Nucleus accumbens (tissue), 56 donors: Measurements from ENCODE around the gene GABRB3.
A peak's percentile ranks its signal among the peaks of the same experiment; 100 is the strongest.

Experiments used
- DNase-seq, 56 donors: peaks; one replicate each; lab custom pipeline; 2025; lab: John Stamatoyannopoulos, UW

The GABRB3 gene

DNA sequence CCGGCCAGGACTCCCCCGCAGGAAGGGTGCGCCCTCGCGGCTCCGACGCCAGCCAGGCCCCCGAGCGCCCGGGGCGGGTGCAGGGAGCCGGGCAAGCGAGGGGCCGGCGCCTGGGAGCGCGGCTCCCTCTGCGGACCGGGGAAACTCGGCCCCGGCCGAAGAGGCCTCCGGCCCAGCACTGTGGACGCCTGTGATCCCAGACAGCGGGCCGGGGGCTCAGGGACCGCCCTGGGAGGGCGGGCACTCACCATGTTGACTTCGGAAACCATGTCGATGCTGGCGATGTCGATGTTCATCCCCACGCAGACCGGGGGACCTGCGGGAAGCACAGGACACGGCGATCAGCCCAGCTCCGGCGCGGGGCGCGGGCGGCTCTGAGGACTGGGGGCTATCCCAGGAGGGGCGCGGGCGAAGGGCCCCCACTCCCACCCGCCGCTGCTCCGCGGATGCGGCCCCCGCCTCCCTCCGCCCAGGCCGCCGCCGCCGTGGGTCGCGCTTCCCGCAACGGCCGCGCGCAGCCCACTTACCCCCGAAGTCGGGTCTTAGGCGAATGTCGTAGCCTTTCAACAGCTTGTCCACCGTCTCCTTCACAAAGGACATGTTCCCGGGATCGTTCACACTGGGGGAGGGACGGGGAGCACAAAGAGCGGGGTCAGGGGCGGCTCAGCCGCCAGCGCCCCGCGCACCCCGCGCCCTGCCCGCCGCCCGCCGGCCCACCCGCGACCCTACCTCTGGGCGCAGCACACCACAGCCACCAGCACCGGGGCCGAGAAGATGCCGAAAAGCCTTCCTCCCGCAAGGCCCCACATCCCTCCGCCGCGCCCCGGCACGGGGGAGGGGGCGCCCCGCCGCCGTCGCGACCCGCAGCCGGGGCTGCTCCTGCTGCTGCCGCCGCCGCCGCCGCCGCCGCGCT, at the start of gene GABRB3:
GABRB3 (minus strand) TSS at position 913 of the 913 bp plus-strand sequence.
- DNase-seq: peak in 5 of 56 donors; percentile 9 to 45 (median 23)

DNA sequence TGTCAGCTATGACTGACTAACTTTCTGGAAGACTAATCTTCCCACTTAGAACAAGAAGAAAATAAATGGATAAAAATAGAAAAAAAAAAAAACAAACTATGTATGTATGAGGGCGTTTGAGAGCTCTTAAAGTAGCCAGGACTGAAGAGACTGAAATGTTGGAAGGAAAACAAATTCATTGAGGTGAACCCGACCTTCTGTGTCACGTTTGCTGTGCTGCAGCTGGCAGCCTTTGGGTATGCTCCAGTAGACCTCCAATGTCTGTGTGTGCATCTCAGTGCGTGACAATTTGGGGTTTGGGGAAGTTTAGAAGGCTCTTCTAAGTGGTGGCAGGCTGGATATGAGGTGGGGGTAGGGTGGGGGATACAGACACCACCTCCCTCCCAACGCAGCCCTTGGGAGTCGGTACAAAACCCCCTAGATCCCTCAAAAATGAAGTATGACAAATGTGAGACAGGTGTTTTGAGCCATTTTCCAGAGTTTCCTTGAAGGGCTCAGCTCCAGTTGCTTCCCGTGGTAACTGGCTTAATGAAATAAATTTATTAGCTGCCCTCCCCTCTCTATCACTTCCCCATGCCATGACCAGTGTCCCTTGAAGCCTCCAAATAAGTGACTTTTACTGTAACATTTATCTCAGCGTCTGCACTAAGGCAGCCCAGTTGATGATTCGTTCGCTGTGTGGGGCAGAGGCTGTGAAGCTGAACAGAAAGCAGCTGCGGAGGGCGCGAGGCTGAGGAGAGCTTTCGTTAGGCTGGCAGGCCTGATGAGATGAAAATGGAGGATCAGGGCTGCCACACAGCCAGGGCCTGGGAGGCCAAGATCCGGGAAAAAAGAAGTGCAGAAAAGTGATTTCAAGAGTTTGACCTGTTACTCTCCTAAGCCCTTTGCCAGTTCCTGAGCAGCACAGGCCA, 34.9 kb upstream of the GABRB3 start:
- DNase-seq: no peak

DNA sequence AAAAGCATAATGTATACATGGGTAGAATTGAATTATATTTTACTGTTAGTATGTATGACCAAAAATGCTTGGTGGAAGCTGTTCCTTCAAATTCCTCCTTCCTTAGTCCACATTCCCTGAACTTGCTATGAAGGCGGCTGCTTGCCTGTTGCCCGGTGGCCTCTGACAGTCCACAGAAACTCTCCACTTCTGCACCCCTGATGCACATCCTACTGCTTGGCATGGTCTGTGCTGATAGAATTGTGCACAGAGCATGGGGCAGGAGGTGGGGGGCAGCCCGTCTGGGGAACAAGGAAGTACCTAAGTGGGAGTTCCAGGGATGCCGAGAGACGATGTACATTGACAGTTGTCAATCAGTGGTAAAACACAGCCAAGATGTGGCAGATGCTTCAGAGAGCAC, 33.7 kb upstream of the GABRB3 start:
- DNase-seq: no peak

DNA sequence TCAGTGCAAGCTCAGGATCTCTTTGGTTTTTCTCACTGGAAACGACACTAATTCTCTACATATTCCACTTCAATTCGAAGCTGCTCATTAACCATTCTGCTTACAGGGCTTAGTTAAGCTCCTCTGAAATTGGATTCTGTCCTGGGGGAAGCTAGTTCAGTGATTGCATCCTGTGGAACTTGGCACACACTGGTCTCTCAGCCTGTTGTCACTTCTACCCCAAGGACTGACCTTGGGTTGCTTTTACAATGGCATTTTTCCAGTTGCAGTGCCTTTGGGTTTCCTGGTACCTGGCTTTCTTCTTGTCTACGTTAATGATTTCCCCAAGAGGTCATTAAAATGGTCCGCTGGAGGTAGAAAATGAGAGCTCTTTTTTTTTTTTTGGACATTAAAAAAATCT, 33.3 kb upstream of the GABRB3 start:
- DNase-seq: no peak

DNA sequence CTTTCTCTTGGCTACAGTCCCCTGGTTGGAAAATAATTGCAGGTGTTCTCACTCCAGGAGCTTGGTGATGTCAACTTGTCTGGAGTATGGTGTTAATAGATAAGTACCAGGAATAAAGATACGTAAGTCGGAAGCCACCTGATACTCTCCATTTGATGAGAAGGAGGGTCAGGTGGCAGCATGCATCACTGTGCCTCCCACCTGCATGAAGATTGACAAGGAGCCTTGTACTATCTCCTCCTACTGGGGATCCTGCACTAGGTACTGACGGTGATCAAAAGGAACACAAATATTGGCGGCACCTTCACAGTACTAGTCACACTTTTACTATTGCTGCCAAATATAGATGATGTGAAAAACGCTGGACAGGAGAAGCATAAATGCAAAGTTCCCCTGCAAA, 32.6 kb upstream of the GABRB3 start:
- DNase-seq: peak in 2 of 56 donors; percentile 15 to 31

DNA sequence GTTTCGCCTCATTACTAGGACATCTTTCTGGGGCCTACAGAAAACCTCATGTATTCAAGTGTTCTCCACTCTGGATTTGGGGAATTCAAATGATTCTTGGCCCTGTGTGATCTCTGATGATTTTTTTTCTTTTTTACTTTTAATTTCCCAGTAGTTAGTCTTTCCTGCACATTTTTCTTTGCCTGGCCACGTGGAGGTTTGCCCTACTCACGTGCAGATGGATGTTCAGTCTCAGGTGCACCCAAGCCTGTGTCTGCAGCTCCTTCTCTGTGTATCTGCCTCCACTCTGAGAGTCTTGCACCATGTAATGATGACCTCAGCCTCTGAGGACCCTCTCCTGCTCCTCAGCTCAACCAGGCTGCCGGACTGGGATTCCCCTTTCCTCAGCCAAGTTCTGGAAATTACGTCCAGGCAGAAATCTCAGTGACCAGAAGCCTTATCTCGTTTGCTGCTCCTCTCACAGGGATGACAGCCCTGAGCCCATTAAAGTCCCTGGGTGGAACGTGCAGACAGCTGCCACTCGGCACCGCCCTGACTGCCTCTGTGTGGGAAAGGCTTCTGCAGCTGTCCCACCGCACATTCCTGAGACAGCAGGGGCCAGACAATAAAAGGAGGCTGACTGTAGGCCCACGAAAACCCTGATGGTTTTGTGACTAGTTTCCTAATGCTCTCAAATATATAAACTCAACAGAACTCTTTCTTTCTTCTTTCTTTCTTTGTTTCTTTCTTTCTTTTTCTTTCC, 31.4 kb upstream of the GABRB3 start:
- DNase-seq: no peak

DNA sequence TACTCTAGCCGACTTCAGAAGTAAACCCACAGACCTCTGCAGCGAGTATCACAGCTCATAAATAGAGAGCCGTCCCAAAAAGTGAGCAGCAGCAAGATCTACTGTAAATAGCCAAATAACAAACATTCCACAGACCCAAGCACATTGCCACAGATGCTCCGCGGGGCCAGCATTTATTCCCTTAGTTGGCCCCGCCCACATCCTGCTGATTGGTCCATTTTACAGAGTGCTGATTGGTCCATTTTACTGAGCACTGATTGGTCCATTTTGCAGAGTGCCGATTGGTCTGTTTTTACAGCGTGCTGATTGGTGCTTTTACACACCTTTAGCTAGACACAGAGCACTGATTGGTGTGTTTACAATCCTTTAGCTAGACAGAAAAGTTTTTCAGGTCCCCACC, 17.3 kb upstream of the GABRB3 start:
- DNase-seq: no peak

DNA sequence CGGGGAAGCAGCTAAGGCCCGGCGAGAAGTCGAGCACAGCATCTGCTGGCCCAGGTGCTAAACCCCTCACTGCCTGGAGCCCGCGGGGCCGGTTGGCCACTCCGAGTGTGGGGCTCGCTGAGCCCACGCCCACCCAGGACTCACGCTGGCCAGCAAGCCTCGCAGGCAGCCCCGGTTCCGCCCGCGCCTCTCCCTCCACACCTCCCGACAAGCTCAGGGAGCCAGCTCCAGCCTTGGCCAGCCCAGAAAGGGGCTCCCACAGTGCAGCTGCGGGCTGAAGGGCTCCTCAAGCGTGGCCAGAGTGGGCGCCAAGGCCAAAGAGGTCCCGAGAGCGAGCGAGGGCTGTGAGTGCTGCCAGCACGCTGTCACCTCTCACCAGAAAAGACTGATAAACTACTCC, 8.9 kb upstream of the GABRB3 start:
- DNase-seq: no peak

DNA sequence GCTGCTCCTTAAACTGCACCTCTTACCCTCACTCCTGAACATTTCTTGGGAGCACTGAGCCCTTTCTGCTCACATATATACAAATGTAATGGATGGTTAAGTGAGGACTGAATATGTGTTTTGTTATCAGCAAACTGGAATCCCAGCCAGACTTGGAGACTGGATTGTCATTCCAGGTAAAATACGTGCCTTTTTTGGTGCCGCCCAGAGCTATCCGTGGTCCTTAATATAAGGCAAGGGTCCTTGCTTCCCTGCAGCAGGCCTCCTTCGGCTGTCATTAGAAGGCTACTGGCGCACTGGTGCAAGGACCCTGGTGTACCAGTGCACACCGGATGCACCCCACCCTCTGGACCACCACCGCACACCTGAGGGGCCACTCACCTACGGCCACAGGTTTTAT, 1.1 kb upstream of the GABRB3 start:
- DNase-seq: no peak

DNA sequence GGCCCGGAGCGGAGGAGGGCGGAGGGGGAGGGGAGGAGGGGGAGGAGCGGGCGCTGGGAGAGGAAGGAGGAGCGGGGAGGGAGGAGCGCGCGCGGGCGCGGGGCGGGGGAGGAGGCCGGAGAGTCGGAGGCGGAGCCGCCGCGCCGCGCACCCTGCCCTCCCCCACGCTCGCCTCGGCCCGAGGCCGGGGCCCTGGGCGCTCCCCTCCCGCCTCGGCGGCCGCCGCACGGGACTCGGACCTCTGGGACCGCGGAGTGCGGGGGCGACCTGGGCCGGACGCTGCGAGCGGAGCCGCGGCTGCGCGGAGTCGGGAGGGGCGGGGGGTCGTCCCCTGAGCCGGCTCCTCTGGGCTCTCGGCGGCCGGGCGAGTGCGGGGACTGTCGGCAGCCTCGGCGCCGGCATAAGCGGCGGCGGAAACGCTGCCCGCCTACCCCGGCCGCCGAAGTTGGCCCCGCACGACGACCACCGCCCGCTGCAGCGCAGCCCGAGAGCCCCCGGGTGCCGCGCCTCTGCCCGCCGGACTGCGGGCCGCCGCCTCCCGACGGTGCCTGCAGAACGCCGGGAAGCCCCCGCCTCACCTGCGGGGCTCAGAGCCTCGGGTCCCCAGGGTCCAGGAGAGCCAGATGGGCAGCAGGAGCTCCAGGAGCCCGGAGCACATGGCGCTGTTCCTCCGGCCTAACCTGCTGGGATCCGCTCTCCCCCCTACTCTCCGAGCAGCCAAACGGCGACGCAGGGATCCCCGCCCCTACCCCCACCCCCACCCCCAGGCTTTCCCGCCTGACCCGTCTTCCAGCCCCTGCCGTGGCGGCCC, 406 bp upstream of the GABRB3 start:
- peak in 43 of 56 donors; percentile 5 to 82 (median 45) for DNase-seq

DNA sequence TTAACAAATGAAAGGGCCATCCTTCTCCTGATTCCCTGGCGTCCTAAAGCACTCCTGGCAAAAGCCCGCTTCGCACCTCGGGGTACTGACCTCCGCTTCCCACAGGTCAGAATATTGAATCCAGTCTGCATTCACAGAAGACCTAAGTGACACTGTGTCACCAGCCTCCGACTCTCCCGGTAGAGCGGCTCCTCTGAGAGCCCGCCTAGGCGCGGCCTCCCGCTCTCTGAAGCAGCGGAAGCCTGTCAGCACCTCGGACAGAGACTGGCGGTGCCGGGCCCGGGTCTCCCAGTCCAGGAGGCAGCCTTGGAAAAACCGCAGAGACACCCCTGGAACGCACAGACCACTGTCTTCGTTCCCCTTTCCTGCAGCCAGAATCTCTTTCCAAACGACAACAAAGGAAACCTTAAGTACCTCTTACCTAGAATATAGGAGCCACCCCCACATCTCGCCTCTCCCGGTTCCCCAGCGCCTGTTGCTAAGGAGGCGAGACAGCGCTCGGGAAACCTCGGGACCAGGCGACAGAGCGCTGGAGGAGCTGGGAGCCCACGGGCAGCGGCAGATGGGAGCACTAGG, 1.2 kb downstream of the GABRB3 start:
- peak in 39 of 56 donors; percentile 3 to 75 (median 40) for DNase-seq

DNA sequence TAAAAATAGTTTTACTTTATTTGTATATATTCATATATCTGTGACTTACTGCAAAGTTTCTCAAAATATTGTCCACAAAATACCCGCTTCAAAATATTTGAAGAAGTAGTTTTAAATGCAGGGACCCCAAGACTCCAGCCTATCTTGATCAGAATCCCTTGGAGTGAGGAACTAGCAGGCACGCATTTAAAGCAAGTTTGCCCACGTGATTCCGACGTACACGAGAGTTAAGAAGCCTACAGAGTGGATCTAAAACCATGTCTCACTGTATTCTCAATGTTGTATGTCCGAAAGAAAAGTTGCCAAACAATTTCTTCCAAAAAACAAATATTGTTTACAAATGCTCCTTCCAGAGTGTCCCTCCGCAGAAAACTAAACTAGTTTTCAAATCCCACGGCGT, 1.7 kb downstream of the GABRB3 start:
- DNase-seq: peak in 4 of 56 donors; percentile 11 to 41 (median 20)

DNA sequence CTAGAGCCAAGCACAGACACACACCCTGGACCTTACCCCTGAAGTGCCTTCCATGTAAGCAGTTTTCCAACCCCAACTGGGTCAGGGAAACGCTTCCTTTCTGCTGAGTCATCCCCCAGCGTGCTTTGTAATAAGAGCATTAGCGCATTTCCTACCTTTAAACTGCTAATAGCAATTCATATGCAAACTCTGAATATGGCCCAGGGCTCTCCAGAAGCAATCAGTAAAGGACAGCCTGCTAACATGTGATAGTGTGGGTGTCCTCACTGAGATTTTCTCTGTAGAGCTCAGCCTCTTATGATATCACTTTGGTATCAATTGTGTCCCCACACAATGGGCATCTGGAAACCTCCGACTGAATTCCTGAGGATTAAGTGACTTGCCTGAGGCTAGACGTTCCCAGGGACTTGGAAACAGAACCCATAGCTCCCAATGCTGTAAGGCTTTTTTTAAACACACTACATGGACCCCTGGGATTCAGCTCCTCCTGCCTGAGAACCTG, 5.6 kb downstream of the GABRB3 start:
- DNase-seq: no peak

DNA sequence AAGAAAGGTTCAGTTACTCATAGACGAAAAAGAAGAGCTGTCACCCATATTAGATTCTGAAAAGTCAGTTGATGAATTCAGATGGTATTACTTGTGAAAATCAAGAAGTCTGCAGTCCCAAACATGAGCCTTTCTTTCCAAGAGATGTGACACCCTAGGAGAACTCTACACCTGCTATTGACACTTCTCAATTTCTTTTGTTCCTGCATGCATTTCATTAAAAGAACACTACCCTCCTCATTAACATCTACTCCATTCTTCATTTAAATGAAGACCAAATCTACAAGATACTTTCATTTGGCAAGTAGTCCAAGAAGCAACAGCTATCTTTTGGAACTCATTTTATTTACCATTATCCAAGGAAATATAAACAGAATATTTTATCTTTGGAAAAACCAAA, 6.6 kb downstream of the GABRB3 start:
- no peak for DNase-seq

DNA sequence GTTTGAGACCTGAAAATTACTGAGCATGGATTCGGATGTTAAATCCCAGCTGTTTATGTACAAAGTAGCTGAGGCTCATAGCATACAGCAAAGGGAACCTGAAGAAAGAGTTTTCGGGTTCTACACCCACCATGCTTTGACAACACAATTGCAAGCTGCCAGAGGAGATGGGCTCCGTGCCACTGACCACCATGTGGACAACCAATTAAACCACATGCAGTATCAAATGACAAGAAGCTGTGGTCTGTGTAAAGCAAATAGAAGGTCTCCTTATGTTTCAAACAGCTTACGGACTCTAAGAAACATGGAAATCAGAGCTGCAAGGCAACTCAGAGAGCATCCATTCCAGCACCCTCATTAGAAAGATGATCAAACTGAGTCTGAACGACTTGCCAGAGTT, 12.9 kb downstream of the GABRB3 start:
- DNase-seq: no peak

DNA sequence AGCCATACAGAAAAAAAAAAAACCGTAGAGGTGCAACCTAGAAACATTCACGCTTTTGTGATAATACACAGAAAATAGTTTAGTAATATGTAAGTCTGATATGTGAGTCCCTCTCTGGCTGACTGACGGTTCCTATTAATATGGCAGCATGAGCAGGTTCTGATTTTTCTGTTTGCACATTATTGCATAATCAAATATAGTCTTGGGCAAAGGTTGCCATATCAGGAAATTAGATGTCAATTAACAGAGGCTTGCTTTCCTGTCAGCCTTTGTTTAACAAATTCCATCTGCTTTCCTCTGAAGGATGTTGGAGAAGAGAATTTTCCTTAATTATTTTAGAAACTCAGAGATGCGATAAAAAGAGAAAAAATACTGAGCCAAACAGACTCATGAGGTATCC, 14.8 kb downstream of the GABRB3 start:
- no peak for DNase-seq

DNA sequence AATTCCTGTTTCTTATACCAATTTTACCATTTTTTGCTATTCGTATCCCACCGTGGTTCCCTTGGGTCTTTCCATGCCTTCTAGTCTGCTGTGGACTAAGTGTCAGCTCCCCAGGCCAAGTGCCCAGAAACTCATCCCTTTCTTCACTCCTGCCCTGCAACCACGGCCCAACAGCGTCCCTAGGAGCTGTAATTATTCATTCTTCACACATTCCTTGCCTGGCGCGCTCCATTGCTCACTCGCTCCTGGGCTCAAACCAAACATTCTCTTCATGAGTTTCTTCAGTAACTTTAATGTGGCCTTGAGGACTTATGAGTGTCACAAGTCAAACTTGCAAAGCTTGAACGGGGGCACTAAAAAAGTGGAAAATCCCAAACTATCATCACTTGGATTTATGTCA, 15.7 kb downstream of the GABRB3 start:
- DNase-seq: no peak

DNA sequence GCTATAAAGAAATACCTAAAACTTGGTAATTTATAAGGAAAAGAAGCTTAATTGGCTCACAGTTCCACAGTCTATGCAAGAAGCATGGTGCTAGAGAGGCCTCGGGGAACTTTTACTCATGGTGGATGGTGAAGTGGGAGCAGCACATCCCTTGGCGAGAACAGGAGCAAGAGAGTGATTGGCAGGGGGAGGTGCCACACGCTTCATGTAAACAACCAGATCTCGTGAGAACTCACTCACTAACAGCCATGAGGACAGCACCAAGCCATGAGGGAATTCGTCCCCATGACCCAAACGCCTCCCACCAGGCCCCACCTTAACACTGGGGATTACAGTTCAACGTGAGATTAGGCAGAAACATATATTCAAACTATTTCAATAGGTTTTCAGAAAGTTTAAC, 28.0 kb downstream of the GABRB3 start:
- no peak for DNase-seq

DNA sequence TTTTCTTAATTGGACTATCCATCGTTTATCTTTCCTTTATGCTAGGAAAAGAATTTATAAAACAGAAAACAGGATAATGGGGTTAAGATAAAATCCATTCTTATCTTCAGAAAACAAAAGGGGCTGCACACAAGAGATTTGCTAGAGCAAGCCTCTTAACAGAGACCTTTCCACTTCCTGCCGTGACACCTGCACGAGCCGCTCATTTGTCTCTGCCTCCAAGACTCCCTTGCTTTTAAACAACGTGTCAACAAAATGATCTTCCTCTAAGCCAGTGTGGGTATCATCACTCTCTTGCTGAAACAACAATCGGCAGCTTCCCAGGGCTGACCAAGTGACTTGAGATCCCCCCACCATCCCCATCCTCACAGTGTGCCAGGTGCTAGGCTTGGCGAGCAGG, 33.1 kb downstream of the GABRB3 start:
- DNase-seq: no peak
